ENCODE measurements around the gene KIRREL1. TPM values are rescaled to one million over a fixed set of nuclear protein-coding genes. Genes with fewer than 3 reads are reported as not detected.

KIRREL1 gene
- total RNA-seq, 1 donor from 2014 or later: 39.5 TPM

DNA sequence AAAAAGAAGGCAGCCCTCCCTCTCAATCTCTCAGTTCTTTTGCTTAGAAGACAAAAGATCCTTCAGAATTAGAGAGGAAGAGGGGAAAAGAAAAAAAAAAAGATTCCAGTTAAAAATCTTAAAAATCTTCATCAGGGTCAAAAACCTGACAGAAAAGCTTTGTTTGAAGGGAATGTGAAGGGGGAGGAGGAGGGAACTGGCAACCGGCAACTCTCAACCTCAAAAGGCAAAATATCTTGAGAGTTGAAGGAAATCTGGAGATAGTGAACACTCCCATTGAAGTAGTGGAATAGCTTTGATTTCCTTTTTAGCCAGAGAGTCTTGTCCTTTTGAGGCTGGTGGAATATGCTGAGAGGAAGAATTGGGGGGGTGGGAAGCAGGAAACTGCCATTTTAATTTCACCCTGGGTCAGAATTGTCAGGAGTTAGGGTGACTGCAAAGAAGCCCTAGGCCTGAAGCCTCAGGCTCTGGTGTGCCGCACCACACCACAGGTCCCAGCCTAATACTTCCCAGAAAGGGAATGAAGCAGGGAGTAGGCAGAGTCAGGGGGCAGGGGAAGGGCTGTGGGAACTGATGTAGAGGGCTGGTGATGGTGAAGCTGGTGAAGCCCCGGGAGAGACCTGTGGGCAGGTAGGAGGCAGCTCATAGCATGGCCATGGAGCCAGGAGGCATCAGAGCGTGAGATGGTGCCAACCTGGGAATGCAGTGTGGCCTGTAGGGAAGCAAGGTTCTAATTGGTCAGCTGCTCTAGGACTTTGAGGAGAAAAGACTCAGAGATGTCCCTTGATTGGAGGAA lies 24.6 kb downstream of the KIRREL1 start:
- Mint-ChIP-seq H3K4me1 (peaks cover 94% of the 10 kb centered on the region), H3K27ac (peak overlapping the region; percentile 94), H3K4me3 (peak overlapping the region; percentile 44), H3K9me3 (no peaks in the 10 kb centered on the region), H3K36me3 (no peaks in the 10 kb centered on the region), H3K27me3 (ENCODE audit: insufficient read depth, low read depth) (peaks cover 7% of the 10 kb centered on the region)
- Histone ChIP-seq H2AFZ (replicated peaks) (no peak overlapping the region), H3K9ac (no peak overlapping the region), H3K27ac (peak overlapping the region; percentile 97), H3K36me3 (no peaks in the 10 kb centered on the region), H3K4me1 (peaks cover 96% of the 10 kb centered on the region), H3K9me3 (ENCODE audit: low read depth) (no peaks in the 10 kb centered on the region), H3K4me3 (no peak overlapping the region), H3K4me2 (peak overlapping the region; percentile 69), H4K20me1 (ENCODE audit: low read depth) (peaks cover 48% of the 10 kb centered on the region), H3F3A (ENCODE audit: low read depth) (peaks cover 68% of the 10 kb centered on the region), H3K27me3 (no peaks in the 10 kb centered on the region), H3K79me2 (ENCODE audit: low read depth) (peaks cover 91% of the 10 kb centered on the region)
- DNase-seq (ENCODE audit: low spot score): no peak
- TF ChIP-seq EZH2phosphoT487 (IDR thresholded peaks at IDR 0.05) (no peak), EZH2 (IDR thresholded peaks at IDR 0.05) (no peak)
- TF ChIP-seq, protein P1, sequence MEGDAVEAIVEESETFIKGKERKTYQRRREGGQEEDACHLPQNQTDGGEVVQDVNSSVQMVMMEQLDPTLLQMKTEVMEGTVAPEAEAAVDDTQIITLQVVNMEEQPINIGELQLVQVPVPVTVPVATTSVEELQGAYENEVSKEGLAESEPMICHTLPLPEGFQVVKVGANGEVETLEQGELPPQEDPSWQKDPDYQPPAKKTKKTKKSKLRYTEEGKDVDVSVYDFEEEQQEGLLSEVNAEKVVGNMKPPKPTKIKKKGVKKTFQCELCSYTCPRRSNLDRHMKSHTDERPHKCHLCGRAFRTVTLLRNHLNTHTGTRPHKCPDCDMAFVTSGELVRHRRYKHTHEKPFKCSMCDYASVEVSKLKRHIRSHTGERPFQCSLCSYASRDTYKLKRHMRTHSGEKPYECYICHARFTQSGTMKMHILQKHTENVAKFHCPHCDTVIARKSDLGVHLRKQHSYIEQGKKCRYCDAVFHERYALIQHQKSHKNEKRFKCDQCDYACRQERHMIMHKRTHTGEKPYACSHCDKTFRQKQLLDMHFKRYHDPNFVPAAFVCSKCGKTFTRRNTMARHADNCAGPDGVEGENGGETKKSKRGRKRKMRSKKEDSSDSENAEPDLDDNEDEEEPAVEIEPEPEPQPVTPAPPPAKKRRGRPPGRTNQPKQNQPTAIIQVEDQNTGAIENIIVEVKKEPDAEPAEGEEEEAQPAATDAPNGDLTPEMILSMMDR (IDR thresholded peaks at IDR 0.05): no peak

DNA sequence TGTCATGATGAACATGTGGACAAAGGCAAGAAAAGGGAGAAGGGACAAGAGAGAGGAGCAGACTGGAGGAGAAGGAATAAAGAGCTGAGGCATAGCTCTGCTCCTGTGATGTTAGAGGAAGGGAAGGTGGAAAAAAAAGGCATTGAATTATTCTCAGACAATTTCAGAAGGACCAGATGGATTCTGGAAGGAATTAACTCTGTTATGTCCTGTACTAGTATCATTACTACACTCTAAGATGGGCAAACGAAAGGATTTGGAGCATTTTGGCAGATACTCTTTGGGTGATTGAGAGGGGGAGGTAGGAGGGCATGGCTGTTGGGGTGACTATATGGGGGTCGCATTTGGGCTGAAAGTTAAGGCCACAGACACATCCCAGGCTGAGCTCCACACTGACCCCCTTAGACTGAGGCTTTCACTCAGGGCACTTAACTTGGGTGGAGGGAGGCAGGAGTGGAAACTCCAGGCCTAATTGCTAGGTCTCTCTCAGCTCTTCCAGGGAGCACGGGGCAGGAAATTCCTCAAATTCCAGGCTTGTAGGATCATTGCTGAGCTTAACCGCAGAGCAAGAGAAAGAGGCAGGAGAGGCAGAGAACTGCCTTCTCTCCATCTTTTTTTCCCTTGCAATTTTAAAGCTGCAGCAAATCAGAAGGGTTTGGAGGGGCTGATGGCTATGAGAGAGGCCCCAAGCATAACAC lies 25.9 kb downstream of the KIRREL1 start:
- Mint-ChIP-seq H3K27me3 (ENCODE audit: insufficient read depth, low read depth) (no peaks in the 10 kb centered on the region), H3K4me3 (peak overlapping the region; percentile 42), H3K27ac (peak overlapping the region; percentile 94), H3K4me1 (peaks cover 91% of the 10 kb centered on the region), H3K36me3 (peaks cover 5% of the 10 kb centered on the region), H3K9me3 (no peaks in the 10 kb centered on the region)
- Histone ChIP-seq H3K27ac (peak overlapping the region; percentile 97), H2AFZ (replicated peaks) (no peak overlapping the region), H4K20me1 (ENCODE audit: low read depth) (peaks cover 38% of the 10 kb centered on the region), H3K9ac (no peak overlapping the region), H3K4me3 (no peak overlapping the region), H3K9me3 (ENCODE audit: low read depth) (no peaks in the 10 kb centered on the region), H3K4me1 (peaks cover 86% of the 10 kb centered on the region), H3F3A (ENCODE audit: low read depth) (peaks cover 54% of the 10 kb centered on the region), H3K36me3 (no peaks in the 10 kb centered on the region), H3K27me3 (no peaks in the 10 kb centered on the region), H3K4me2 (peak overlapping the region; percentile 69), H3K79me2 (ENCODE audit: low read depth) (peaks cover 91% of the 10 kb centered on the region)
- DNase-seq (ENCODE audit: low spot score): peak; percentile 82
- TF ChIP-seq EZH2 (IDR thresholded peaks at IDR 0.05) (no peak), EZH2phosphoT487 (IDR thresholded peaks at IDR 0.05) (no peak)
- TF ChIP-seq, protein P1 (IDR thresholded peaks at IDR 0.05): no peak

DNA sequence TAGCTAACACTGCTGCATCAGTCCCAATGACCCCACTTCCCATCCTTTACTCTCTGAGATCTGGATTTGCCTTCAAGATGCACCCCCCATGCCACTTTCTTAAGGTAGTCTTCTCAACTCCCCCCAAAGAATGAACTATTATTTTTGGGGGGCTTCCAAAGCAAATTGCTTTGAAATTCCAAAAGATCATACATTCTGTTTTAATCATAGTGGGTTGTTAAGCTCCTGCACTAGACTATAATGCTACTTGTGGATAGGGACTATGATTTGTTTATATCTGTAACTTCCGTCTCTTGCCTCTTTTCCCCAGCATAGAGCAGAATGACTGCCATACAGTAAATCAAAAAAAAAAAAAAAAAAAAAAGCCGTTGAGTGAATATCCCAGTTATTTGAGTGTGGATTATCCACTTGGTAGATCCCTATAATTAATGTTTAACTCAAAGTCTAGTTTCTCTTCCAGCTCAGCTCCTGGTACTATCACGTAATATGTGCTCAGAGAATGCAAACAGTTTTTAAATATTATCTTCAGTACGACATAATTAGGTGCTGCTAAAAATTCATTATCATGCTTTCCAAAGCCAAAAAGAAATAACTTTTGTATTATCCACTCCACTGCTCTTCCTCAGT lies 26.9 kb downstream of the KIRREL1 start:
- TF ChIP-seq EZH2 (IDR thresholded peaks at IDR 0.05) (no peak), EZH2phosphoT487 (IDR thresholded peaks at IDR 0.05) (no peak)
- TF ChIP-seq, protein P1 (IDR thresholded peaks at IDR 0.05): no peak
- Histone ChIP-seq H3K9ac (no peak overlapping the region), H3K4me3 (no peak overlapping the region), H2AFZ (replicated peaks) (no peak overlapping the region), H3K9me3 (ENCODE audit: low read depth) (no peaks in the 10 kb centered on the region), H3K27me3 (no peaks in the 10 kb centered on the region), H3K4me2 (peak overlapping the region; percentile 69), H3K27ac (peak overlapping the region; percentile 97), H4K20me1 (ENCODE audit: low read depth) (peaks cover 37% of the 10 kb centered on the region), H3K4me1 (peaks cover 86% of the 10 kb centered on the region), H3K79me2 (ENCODE audit: low read depth) (peaks cover 96% of the 10 kb centered on the region), H3F3A (ENCODE audit: low read depth) (peaks cover 54% of the 10 kb centered on the region), H3K36me3 (no peaks in the 10 kb centered on the region)
- H3K36me3 Mint-ChIP-seq: peaks cover 5% of the 10 kb centered on the region
- no peaks in the 10 kb centered on the region for H3K9me3 Mint-ChIP-seq
- peak overlapping the region; percentile 94 for H3K27ac Mint-ChIP-seq
- no peaks in the 10 kb centered on the region for H3K27me3 Mint-ChIP-seq (ENCODE audit: insufficient read depth, low read depth)
- peaks cover 91% of the 10 kb centered on the region for H3K4me1 Mint-ChIP-seq
- peak overlapping the region; percentile 25 for H3K4me3 Mint-ChIP-seq
- no peak for DNase-seq (ENCODE audit: low spot score)

All from neural progenitor cell (in vitro differentiated cells).